ENCODE results near the gene TC2N.
"Not testable (repeated sequence)": the region's sequence is repeated elsewhere in the genome, so short reads cannot be mapped to it uniquely, and the experiment has no call there.

The TC2N gene

DNA sequence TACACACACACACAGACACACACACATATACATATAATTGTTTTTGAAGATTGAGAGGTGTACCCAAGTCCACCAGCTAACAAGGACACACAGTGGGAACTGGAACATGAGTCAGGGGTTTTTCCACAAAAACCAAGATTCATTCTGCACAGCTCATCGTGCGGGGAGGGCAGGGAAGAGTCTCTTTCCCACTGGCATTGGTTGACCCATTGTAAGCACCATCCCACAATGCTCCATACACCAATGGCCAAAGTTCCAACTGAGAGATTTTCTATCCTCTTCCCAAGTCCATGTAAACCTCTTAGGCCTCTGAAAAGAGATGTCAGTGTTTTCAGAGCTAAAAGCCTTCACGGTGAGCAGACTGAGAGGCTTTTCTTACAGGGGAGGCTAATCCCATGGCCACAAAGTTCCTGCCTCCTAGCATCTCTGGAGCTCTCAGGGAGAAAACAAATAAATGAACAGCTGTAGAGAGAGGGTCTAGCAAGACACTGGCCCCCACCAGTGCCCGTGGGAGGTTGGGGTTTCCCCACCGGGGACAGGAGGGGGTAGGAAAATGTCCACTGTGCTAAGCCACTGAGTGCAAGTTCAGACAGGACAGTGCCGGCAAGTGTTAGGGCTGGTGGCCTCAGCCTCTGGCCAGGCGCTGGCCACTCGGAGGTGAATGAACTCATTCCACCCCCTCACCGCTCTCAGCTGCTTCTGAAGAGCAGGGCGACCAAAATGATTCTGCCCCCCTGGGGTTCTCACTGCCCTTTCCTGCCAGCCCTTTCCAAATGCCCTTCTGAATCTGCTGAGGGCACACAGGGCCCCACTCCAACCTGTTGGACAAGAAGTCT lies 21.5 kb upstream of the TC2N start:
- no peak for DNase-seq

DNA sequence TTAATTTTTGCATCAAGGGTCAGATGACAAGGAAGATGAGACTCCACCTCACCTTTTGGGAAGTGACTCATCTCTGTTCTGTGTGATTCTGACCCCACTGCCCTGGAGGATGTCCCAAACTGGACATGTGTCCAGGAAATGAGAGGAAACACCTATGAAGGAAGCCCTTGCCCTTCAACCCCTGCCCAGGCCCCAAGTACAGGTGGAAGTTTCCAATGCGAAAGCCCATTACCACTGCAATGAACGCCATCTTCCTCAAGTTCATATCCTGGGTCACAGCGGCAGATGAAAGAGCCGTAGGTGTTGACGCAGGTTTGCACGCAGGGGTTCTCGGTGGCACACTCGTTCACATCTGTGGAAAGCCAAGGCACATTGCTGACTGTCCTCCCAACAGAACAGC lies 19.6 kb upstream of the TC2N start:
- no peak for DNase-seq

DNA sequence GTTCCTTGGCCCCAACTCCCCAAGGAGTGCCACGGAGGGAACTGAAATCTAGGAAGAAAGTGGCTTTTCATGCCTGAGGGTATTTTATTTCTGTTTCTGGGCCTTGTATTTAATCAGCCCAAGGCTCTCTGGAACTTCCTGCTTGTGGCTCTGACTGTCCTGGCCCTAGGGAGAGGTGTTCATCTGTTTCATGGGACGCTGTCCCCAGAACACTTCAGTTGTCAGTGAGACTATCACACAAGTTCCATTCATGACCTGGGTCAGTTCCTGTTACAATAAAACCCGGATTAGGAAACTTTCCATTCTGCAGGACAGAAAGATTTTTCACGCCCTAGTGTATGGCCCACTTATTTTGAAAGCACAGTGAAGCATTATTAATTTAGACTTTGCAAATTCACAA lies 18.5 kb upstream of the TC2N start:
- DNase-seq, result no peak

DNA sequence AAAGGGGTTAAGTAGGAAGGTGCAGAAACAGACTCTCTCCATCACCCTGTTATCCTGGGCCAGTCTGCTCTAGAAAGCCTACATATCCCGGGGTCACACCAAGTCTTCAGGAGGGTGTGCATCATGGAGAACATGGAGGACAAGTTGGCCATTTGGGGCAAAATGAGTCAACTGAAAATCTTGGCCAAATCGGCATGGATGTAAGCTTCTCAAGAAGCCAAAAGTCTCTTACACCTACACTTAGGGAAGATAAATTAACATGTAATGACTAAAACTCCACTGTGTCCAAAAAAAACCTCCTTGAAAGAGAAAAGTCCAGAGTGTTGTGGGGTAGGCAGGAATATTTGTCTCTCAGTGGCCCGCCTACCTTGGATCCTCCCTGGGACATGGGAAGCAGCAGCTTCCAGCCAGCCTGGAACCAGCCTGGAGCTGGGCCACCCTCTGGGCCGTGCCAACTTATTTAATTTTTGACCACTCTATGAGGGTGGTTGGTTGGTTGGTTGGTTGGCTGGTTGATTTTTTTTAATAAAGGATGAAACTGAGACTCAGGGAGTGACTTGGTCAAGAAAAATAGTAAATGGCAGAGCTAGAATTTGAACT lies 17.9 kb upstream of the TC2N start:
- DNase-seq, result no peak

DNA sequence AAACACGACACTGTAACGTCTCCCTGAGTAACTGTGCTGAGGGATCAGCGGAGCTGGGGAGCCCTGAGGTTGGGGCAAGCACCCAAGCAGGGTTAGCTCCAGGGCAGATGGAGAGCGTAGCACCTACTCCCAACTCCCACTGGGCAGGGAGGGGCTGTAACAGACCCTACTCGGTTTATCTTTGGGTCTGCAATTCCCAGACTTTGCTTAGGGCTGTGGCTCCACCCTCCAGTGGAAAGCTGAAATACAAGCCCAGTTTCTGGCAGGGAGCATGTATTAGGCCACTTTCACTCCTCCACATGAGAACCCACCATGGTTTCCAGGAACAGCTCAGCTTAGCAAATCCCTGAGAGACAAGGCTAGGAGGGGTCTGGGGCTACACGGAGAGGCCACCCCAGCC lies 17.3 kb upstream of the TC2N start:
- DNase-seq, result no peak

DNA sequence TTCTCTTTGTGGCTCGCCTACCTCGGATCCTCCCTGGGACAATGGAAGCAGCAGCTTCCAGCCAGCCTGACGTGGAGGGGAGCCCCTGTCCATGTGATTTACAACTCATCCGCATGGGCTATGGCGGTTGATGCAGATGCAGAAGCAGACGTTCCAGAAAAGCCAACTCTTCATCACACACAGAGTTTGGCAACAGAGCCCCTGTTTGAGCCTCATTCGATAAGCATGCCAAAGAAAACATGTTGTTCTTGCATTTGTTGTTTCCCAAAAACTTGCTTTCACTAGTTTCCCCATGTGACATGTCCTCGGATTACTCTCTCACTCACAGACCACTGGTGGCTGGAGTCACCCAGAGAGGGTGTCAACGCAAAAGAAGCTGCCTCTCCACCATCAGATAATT lies 16.4 kb upstream of the TC2N start:
- no peak for DNase-seq

DNA sequence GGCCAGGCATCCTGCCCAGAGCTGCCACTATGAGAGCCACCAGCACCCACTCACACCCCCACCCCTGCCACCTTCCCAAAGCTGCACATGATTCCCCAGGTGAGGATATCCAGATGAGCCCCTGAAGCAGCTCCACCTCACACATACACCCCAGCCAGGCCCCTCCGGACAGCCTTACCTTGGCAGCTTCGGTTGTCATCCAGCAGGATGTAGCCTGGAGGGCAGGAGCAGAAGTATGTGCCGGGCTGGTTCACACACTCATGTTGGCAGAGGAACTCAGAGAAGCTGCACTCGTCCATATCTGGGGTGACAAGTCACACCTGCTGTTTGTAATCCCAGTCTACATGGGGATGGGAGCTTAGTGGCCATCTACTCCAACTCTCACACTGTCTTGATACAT lies 15.4 kb upstream of the TC2N start:
- no peak for DNase-seq

DNA sequence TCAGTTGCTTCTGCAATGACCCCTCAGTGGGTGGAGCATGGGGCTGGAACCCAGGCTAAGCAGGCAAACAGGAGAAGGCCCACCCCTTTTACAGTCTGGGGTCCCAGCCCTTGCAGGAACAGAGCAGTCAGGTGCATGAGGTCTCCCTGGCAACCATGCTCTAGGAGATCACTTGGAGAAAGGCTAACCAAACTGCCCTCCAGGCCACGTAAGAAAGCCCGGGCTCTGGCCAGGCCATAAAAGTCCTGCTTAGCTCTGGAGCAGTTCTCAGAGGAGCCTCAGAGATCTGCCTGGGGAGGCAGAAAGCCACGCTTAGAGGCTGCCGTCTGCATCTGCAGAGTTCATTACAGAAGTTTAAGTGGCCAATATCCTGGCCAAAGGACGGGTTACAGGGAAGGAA lies 15.0 kb upstream of the TC2N start:
- DNase-seq, result no peak

DNA sequence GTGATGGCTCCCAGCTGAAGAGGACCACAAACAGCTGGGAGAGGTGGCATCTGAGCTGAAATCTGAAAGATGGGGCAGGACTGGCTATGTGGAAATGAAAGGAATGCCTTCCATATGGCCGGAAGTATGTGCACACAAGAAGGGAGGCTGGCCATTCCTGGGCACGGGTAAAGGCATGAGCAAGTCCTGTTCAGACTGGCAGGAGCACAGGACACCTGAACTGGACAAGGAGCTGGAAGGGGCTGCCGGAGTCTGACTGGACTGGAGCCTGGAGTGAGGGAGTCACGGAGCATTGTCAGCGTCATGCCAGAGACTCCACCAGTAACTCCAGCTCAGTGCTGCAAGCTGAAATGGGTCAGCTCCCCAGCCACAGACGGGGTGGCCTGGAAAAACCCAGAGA lies 11.9 kb upstream of the TC2N start:
- DNase-seq, result no peak

DNA sequence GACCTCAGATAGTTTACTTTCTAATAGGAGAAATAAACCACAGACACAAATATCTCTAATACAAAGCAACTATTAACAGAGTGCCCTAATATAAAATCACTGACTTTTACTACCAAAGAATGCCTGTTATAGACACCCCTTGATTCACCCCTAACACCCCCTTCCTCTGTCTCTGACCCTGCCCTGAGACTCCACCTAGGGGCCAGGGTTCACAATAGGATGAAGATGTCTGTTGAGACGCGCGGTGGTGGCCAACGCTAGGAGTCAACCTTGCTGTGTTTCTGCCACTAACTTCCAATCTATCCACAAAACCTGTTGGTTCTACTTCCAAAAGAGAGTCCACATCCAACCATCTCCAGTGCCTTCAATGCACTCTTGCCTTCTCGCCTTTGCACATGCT lies 10.9 kb upstream of the TC2N start:
- DNase-seq, result no peak

DNA sequence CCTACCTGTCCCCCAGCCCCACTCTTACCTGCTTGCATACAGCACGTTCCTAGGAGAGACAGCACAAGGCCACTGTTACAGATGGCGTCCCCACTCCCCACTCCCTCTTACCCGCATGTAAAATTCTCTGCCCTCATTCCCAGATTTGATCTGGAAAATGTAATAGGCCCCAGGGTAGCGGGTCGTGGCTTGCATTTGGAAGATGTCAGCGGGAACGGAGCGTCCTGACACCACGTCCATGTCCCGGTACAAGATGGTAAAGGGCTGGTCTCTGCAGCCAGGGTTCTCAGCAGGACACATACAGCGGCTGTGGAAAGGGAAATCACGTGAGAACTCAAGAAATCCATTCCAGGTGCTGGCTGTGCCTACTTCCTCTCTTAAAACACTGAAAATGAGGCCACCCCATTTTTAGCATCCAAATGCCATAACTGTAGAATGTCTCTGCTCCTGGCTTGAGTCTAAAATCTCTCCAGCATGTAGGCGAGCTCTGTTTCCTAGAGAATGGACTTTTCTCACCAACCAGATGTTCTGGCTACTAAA lies 10.1 kb upstream of the TC2N start:
- DNase-seq, result no peak

DNA sequence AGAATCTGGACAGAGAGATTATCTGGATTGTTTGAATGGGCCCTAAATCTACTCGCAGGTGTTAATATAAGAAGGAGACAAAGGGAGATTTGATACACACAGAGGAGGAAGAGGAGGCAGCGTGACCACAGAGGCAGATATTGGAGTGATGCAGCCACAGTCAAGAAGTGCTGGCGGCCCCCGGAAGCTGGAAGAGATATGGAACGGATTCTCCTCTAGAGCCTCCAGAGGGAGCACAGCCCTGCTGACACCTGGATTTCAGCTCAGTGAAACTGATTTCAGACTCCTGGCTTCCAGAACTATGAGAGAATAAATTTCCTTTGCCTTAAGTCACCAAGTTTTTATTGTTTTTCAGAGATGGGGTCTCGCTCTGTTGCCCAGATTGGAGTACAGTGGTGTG lies 9.2 kb upstream of the TC2N start:
- no peak for DNase-seq

DNA sequence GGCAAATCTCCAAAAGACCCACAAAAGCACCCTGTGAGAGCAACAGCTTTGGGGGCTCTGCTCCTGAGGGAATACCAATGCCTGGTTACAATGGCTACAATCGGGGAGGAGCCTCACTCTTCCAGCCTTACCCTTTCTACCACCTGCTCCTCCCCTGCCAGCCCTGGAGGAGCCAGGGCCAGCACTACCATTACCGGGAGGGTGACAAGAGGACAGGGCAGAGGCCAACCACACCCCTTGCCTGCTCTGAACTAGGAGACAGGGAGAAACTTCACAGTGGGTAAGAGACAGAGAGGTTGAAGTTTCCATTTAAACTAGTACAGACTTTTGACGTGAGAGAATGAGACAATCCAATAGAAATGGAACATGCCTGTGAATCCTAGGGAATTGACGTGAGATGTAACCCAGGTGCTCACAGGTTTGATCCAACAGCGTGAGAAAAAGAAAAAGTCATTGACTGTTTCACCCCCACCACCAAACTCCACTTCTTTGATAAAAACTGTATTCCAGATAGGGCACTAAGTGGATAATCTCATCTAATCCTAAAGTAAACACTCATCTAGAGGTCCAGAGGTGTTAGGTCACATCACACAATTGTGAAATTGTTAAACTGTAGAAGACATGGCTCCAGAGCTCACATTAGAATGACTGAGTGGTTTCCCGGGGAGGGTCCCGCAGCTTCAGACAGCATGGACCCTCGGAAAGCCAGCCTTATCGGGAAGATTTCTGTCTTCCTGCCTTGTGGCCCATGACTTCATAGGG lies 8.4 kb upstream of the TC2N start:
- no peak for DNase-seq

DNA sequence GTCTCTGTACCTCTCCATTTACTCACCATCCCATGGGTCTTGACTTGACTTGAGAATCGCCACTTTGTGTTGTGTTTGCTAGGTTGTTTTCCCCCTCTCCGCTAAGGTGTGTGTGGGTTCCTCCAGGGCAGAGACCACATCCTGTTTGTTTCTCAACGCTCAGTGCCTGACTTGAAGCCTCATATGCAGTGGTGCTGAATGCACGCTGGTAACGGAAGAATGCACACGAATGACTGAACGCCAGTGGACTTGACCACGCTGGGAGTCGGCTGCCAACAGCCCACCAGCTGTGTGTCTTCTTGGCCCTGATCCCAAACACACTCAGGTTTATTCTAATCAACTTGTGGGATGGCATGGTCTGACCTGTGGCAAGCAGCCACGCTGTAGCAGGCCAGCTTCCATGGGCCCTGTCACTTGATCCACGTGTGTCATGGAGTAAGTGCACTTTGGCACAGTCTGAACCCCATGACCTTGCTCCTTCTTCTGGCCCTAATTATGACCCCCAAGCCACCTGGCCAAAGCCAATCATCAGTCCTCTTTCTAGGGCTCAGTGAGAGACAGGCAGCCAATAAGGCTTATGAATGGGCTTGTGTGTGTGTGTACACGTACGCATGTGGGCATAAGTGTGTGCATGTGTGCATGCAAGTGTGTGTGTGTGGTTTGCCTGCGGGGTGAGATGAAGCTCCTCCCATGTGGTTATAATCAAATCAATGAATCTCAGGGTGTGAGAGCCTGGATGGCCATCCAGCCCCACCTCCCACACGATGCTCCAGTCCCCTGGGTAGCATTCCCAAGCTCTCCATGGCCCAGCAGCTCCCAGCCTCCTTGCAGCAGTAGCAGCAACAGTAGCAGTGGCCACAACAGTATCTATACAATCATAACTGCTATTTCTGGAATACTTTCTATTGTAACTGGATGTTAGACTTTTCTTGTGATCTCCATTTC lies 6.4 kb upstream of the TC2N start:
- peak; percentile 22 for DNase-seq

DNA sequence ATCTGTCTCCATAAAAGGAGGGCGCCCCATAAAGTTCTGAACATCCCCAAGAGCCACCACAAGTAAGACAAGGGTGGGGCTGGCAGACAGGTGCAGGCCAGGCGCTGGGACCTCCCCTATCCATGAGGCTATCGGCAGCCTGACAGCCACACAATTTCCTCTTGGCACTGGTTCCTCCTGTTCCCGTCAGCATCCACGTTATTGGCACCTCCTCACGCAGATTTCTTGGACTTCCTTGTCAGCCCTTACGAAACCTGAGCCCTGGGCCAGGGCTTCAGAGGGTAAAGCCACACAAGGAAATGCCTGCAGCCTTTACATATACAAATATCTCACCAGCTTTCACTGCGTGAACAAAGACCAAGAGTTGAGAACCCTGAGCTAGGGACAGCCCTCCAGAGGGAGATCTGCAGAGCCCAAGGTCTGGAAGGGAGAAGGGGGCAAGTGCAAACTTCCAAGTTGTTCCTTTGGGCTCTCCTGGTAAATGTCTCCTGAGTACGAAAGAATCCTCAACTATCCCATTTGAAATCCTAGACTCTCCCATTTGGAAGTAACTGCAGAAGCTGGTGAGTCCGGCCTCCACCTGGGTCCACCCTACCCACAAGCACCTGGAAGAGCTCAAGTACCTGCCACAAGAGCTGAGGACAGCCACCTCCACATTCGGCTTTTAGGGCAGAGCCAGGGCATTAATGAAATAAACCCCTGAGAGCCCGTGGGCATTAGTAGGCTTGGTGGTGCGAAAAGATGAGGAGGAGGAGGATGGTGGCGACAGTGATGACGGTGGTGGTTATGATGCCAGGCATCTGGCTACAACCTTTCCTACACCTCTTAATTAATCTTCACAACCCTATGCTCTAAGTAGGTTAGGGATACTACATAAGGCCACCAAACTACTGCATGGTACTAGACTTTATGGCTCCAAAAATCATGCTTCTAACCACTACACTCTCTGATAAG lies 5.5 kb upstream of the TC2N start:
- DNase-seq, result peak; percentile 73

DNA sequence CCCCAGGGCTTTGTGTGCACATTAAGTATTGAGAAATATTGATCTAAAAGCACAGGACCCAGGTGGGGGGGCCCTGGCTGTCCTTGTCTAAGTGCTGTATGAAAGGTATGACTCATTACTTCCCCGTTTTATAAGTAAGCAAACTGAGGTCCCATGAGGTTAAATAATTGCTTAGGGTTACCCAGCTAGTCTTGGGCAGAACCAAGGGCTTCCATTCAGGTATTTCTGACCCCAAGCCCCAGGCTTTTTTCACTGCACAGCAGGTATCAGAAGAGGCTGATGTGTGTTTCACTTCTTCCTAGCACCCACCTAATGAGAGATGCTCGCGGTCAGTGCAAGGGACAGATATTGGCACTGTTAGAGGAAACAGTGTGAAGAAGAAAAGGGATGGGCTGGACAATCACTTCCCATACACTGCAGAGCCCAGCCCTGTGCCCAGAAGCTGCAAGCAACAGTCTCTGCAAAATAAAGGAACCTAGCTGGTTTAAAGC lies 4.7 kb upstream of the TC2N start:
- DNase-seq, result peak; percentile 36

DNA sequence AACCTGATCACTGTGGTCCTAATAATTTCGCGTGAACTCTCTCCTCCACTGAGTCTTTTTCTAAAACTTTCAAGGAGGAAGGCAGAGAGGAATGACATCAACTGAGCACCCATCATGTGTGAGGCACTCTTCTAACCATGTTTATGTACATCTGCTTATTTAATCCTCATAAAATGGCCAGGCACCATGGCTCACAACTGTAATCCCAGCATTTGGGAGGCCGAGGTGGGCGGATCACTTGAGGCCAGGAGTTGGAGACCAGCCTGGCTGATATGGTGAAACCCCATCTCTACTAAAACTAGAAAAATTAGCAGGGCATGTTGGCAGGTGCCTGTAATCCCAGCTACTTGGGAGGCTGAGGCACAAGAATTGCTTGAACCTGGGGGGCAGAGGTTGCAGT lies 4.1 kb upstream of the TC2N start:
- DNase-seq, result not testable (repeated sequence)

DNA sequence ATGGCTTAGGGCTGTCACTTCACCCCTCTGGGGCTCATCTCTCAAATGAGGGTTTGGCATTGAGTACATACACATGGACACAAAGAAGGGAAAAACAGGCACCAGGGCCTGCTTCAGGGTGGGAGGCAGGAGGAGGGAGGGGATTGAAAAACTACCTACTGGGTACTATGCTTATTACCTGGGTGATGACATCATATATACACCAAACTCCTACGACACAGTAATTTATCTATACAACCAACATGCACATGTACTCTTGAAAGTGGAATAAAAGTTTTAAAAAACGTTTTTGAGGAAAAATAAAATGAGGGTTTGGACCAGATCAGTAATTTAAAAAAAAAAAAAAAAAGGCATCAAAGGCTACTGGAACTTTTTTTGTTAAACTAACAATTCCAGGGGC lies 3.6 kb upstream of the TC2N start:
- DNase-seq, result no peak

DNA sequence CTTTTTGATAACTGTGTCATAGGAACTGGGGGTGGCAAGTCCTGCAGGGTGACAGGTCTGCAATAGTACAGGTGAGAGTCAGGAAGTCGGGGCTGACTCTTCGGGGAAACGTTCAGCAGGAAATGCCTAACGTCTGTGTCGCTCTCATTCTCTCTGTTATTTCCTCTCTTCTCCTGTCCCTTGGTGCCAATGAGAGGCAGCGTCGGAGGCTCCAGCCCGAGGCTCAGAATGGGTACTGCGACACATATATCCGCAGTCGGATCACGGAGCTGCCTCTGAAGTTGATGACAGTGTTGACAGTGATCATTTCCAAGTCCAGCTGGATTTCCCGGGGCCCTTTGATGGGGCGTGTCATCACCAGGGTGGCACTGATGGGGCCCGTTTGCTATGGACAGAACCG lies 2.7 kb upstream of the TC2N start:
- DNase-seq, result peak; percentile 50

DNA sequence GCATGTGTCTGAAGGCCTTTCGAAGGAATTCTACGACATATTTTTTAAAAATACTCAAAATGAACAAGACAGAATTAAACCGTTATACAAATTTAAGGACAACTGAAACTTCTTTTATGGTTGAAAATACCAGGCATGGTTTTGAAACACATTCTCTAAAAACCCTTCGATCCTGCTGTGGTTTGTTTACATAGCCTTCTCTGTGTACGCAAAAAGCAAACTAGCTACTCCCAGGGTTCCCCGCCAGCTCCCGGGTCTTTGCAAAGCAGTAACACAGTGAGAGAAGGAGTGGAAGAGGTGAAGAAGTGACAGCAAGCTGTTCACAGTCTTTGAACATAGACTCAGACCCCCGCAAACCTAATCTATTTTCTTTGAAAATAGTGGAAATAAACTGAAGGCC lies 2.2 kb upstream of the TC2N start:
- DNase-seq, result no peak
